HPDE6-E6E7 (cell line): ENCODE results near the gene PDE3B.

Source experiments
- DNase-seq: peaks from one replicate; pipeline ENCODE4 v3.0.0; 2011; ENCODE audit warnings: missing footprints; ENCODE audit errors: extremely low spot score

The PDE3B gene

DNA sequence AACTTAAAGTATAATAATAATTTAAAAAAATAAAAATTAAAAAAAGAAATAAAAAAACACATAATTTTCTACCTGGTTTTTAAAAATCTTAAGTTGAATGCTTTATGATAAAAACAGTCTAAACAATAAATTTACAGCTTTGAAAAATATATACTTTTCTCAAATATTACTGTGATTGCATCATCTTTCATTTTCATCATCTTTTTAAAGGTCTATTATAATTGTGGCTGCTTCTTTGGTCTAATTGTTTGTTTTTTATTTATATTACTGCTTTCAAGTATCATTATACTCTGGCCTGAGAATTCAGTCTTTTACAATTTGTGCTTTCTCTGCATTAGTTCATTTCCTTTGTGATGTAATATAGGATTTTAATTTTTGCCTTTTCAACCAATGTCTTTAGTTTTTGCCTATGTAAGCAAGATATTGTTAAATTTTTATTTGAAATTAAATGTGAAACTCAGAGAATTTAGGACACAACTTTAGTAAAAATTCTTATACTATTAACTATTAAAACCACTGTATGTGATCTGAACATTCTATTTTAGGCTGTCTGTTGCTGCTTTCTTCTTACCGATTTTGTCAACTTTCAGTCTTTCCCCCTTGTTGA lies 241.2 kb downstream of the PDE3B start:
- DNase-seq = no peak

DNA sequence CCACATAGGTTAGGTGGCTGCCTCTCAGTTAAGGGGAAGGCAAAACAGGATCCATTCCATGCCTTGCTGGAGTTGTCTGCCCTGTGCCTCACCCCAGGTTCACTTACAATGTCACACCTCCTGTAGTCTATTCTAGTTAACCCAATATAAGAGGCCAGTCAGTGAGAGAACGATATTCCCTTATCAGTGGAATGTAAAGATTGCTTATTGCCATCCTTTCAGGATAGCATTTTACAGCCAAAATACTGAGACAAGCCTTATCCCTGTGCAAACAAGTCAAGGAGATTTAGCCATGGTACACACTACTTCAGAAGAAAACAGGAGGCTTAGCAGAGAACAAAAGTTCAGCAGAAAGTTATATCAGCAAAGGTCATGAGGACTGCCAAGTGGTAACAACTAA lies 242.9 kb downstream of the PDE3B start:
- no peak for DNase-seq

GRCh38 chr11:14891143-14892035 lies 247.8 kb downstream of the PDE3B start:
- peak; percentile 66 for DNase-seq

DNA sequence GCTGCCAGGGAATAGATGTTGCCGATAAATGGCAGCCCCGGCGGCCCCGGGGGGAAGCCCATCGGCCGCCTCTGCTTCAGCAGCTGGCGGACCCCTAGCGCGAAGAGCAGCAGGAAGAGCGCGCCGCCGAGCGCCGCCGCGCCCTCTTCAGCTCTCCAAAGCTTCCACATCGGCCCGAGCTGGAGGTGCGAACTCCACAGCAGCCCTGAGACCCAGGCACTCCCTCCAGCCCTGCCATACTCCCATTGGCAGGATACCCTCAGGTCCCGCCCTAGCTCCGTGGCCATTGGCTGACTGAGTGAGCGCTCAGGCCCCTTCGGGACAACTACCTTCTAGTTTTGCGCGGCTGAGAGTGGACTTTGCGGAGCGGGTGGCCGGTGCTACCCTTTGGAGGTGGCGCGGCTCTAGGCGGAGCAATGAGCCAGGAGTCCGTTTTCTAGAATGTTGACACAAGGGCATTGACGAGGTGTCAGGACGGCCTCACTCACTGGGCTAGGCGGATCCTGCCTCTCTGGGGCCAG lies 248.5 kb downstream of the PDE3B start, which contains the start of gene CYP2R1:
TSS of gene CYP2R1 (minus strand) at position 196 of the 521 bp plus-strand sequence. CDS start at position 170, 26 bp downstream.
- peak; percentile 99 for DNase-seq

GRCh38 chr11:14892577-14892976 lies 249.0 kb downstream of the PDE3B start:
- no peak for DNase-seq

GRCh38 chr11:14894657-14895598 lies 251.3 kb downstream of the PDE3B start:
- DNase-seq = no peak

- DNase-seq = no peak
Measured at GRCh38 chr11:14898355-14898754, 254.8 kb downstream of the PDE3B start.

- no peak for DNase-seq
Measured at GRCh38 chr11:14898906-14899305, 255.3 kb downstream of the PDE3B start.

- DNase-seq = peak; percentile 26
Measured at GRCh38 chr11:14902650-14903350, 259.2 kb downstream of the PDE3B start.

- DNase-seq = no peak
Measured at GRCh38 chr11:14904745-14905103, 261.1 kb downstream of the PDE3B start.

DNA sequence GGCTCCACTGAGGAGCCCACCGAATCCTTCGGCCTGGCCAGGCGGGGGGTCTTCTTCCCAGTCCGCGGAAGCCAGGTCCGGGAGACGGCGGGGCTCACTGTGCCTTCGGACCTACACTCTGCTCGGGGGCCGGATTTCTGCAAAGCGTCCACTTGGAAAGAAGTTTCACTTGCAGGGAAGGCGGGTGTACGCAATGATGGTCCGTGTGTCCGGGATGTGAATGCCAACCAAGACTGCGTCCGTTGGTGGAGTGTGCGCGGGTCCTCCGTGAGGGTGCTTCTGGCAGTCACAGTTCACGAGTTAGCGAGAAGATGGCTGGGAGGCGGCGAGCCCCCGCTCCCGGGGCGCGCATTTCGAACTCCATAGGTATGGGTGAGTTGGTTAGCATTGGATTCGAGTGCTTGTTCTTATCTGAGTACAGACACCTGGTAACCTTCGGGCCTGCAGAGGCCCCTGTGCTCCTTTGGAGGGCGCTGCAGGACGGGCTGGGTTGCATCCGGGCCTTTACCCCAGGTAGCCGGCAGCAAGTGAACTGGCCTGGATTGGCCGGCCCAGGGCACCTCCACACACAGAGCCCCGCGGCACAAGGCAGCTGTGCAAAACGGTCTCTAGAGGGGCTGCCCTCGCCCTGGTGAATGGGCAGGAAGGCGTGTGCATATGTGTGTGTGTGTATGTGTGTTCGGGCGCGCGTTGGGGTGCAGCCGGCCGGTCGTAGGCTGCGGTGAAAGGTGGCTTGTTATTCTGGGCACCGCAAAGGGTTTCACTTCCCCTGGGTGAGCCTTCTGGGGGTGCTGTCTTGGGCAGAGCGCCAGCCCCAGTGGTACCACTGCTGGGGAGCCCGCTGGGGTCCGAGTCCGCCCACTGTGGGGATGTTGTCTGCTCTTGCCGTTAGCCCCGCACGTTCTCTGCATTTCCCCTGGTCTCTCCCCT lies 261.8 kb downstream of the PDE3B start:
- DNase-seq = no peak

- no peak for DNase-seq
Measured at GRCh38 chr11:14906578-14906977, 263.0 kb downstream of the PDE3B start.

GRCh38 chr11:14906993-14907392 lies 263.4 kb downstream of the PDE3B start:
- no peak for DNase-seq

DNA sequence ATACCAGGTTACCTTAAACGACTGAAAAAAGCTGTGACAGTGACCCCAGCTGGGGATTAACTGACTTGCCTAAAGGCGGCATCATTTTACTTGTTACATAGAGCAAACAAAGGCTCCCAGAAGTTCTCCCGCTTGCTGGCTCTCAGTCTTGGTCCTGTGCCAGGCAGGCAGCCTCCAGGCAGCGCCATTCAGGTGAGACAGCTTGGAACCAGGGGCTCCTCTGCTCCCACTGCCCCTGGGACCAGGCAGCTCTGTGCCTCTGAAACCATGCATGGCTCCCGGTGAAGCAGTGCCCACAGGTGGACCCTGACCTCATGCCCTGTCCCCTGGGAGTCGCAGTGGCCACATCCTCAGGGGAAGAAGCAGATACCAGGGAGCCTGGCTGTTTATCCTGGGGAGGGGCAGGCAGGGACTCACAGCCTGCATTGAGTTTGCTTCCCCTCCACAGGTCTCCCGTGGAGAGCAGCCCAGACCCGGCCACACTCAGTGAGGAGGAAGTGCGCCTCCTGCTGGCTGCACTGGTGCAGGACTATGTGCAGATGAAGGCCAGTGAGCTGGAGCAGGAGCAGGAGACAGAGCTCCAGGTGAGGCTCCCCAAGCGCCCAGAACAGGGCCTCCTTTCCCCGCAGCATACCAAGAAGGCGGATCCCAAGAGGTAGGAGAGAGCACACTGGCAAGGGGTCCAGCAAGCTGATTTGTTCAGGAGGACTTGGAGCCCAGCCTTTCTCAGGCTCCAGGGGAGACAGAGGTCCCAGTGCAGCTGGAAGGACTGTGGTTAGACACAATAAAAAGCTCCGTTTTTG lies 264.0 kb downstream of the PDE3B start:
- no peak for DNase-seq

DNA sequence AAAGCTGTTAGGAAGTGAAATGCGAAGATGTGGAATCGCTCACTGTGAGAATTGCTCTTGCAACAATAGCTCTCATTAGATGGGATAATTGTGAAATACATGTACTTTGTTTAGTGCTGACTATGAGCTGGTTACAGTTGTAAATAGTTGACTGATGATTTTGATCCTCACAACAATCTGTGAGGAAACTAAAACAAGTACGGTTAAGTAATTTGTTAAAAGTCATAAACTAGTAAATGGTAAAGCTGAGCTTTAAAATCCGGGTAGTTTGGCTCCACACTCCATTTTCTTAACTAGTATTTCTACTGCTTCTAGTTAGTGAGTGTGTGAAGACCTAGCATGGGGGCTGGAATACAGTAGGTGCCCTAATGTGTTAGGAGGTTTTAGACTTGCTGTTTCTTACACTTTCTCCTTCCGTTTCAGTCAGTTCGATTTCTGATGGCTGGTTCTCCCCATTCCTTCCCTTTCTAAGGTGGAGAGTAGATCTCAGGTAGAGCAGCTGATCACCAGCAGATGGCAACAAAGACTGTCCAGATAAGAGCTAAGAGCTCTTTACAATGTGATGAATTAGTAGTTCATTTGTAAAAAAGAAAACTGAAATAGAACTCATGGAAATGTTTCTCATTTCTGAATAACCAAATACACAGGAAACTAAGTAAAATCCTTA lies 264.7 kb downstream of the PDE3B start:
- peak; percentile 13 for DNase-seq

DNA sequence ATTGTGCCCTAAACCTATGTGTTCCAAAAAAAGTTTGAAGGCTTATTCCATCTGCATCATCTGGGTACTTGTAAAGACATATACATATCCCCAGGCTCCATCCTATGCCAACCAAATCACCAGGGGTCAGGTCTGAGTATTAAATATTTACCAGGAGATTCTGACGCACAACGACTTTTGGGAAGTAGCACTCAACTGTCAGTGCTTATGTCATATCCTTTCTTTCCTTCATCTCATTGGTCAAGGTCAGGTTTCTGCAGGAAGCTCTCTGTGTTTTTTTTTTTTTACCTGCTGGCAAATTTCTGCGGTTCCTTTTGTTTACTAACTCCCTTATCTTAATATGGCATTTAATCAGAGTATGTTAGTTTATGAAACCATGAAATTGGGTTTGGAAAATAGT lies 270.9 kb downstream of the PDE3B start:
- DNase-seq = no peak

GRCh38 chr11:14916403-14916802 lies 272.8 kb downstream of the PDE3B start:
- no peak for DNase-seq
